Endothelial cell of umbilical vein (primary cell): ENCODE data around the gene COG5. TPM values are rescaled to one million over a fixed set of nuclear protein-coding genes. Genes with fewer than 3 reads are reported as not detected.

Source experiments
- BruUV-seq: library from RNA; stranded (reverse); fragments of 400-500 nt; replicated peaks from 2 replicates; lab custom pipeline; 2021; lab: Mats Ljungman, UMichigan
- CTCF ChIA-PET: fragments of 300-600, 350-600 bp; sonication (Branson Sonifier 250); formaldehyde crosslinking; loops from one replicate; lab custom pipeline; 2021; ENCODE audit warnings: antibody characterized with exemption, inconsistent platforms; lab: Charles Lee
- POLR2A ChIA-PET: fragments of 300-600, 350-600 bp; sonication (Branson Sonifier 250); formaldehyde crosslinking; loops from one replicate; lab custom pipeline; 2021; ENCODE audit warnings: antibody characterized with exemption, inconsistent platforms; lab: Charles Lee
- DNase-seq: peaks from one replicate; pipeline ENCODE4 v3.0.0-alpha.2; 2011; ENCODE audit warnings: low read depth, low spot score
- FAIRE-seq: peaks from 2 replicates; lab custom pipeline; 2011; peaks lifted over from hg19 to GRCh38; lab: Jason Lieb, UNC
- H2AFZ ChIP-seq: 2 replicates; pipeline ENCODE4 v1.6.0; 2012; ENCODE audit warnings: low read depth, low read length, control low read depth, inconsistent platforms
- H3K27ac ChIP-seq: 2 replicates; pipeline ENCODE4 v1.5.1; 2011; ENCODE audit warnings: low read depth, mild to moderate bottlenecking, control low read depth, low read length, moderate library complexity; ENCODE audit not compliant: insufficient read depth
- H3K27me3 ChIP-seq, 2 experiments: 2 replicates each; pipeline versions ENCODE4 v1.6.0 to v1.6.1; 2011; ENCODE audit warnings: low read length in 2 of 2, mixed read lengths in 1 of 2; ENCODE audit not compliant: control insufficient read depth in 2 of 2, insufficient read depth in 2 of 2
- H3K36me3 ChIP-seq, 2 experiments: 2 replicates in 1 of 2; 3 replicates in 1 of 2; pipeline ENCODE4 v1.5.1; 2011; ENCODE audit warnings: low read length in 2 of 2, mild to moderate bottlenecking in 1 of 2, moderate library complexity in 1 of 2; ENCODE audit not compliant: control insufficient read depth in 2 of 2, insufficient read depth in 2 of 2; ENCODE audit errors: extremely low read depth in 1 of 2
- H3K4me1 ChIP-seq: 3 replicates; pipeline ENCODE4 v1.5.1; 2011; ENCODE audit warnings: mild to moderate bottlenecking, low read length; ENCODE audit not compliant: control insufficient read depth, insufficient read depth; ENCODE audit errors: extremely low read depth
- H3K4me2 ChIP-seq: 2 replicates; pipeline ENCODE4 v1.6.1; 2011; ENCODE audit warnings: low read length, control low read depth, mixed read lengths; ENCODE audit not compliant: insufficient read depth
- H3K4me3 ChIP-seq, 3 experiments: fragments of 200-600 bp in 1 of 3; sonication (generic), shearing (Covaris generic) in 1 of 3; replicated peaks in 1 of 3; 2 replicates each; pipeline ENCODE4 v1.5.1; 2011 to 2016; ENCODE audit warnings: control low read depth in 3 of 3, low read length in 3 of 3, mild to moderate bottlenecking in 2 of 3, inconsistent platforms in 1 of 3, low read depth in 1 of 3, moderate library complexity in 1 of 3; ENCODE audit not compliant: insufficient read depth in 1 of 3
- H3K79me2 ChIP-seq: 2 replicates; pipeline ENCODE4 v1.6.0; 2012; ENCODE audit warnings: low read length, inconsistent platforms; ENCODE audit not compliant: control insufficient read depth, insufficient read depth
- H3K9ac ChIP-seq: replicated peaks from 2 replicates; pipeline ENCODE3; 2011; ENCODE audit warnings: low read length, control low read depth; ENCODE audit not compliant: insufficient read depth; ENCODE audit errors: extremely low read depth
- H3K9me1 ChIP-seq: replicated peaks from 3 replicates; pipeline ENCODE4 v1.6.0; 2011; ENCODE audit warnings: mild to moderate bottlenecking, low read length; ENCODE audit not compliant: control insufficient read depth, insufficient read depth; ENCODE audit errors: extremely low read depth
- H3K9me3 ChIP-seq: replicated peaks from 2 replicates; pipeline ENCODE4 v1.5.1; 2012; ENCODE audit warnings: low read length, inconsistent platforms; ENCODE audit not compliant: control insufficient read depth, insufficient read depth
- H4K20me1 ChIP-seq: replicated peaks from 2 replicates; pipeline ENCODE3; 2011; ENCODE audit warnings: mild to moderate bottlenecking, low read length; ENCODE audit not compliant: control insufficient read depth, insufficient read depth; ENCODE audit errors: extremely low read depth
- EZH2 ChIP-seq: IDR thresholded peaks from 2 replicates; pipeline ENCODE4 v1.6.1; 2012; ENCODE audit warnings: borderline replicate concordance, low read depth, mild to moderate bottlenecking, moderate library complexity, low read length, inconsistent platforms; ENCODE audit not compliant: severe bottlenecking
- FOS ChIP-seq: IDR thresholded peaks from 2 replicates; pipeline ENCODE4 v1.6.1; 2011; ENCODE audit warnings: mild to moderate bottlenecking, low read length, moderate library complexity, borderline replicate concordance; ENCODE audit not compliant: insufficient read depth
- GATA2 ChIP-seq: IDR thresholded peaks from 2 replicates; pipeline ENCODE4 v1.7.0; 2011; ENCODE audit warnings: low read depth, mild to moderate bottlenecking, moderate library complexity, mixed read lengths, low read length; ENCODE audit not compliant: insufficient read length, insufficient read depth
- JUN ChIP-seq: IDR thresholded peaks from 2 replicates; pipeline ENCODE4 v1.6.1; 2011; ENCODE audit warnings: borderline replicate concordance, low read depth; ENCODE audit not compliant: insufficient read length, insufficient read depth
- MYC ChIP-seq: IDR thresholded peaks from one replicate; pipeline ENCODE4 v1.6.1; 2011; ENCODE audit warnings: mild to moderate bottlenecking, low read depth, low read length
- POLR2A ChIP-seq: IDR thresholded peaks from 2 replicates; pipeline ENCODE4 v1.6.1; 2012; ENCODE audit warnings: low read depth, mild to moderate bottlenecking, control low read depth, low read length
- POLR2AphosphoS5 ChIP-seq: IDR thresholded peaks from 2 replicates; pipeline ENCODE4 v1.6.1; 2012; ENCODE audit warnings: low read depth, mild to moderate bottlenecking, control low read depth, low read length, moderate library complexity; ENCODE audit not compliant: insufficient read depth
- dilution Hi-C: fragments of 300-500 bp; cut with MboI; formaldehyde crosslinking; loops from one replicate; pipeline ENCODE4 v1.15.0; 2019; ENCODE audit warnings: low sequenced_read_pairs; ENCODE audit not compliant: extremely low pct_ligation_motif_present
- intact Hi-C: fragments of 100-400 bp; cut with micrococcal nuclease; formaldehyde crosslinking; loops from one replicate; pipeline ENCODE4 v1.10.0; 2022
- polyA plus RNA-seq, 4 experiments: library from polyadenylated mRNA; depleted of rRNA in 3 of 4; stranded (reverse) in 3 of 4; unstranded in 1 of 4; fragments of >200 nt; gene quantifications; 2 replicates each; pipeline versions ENCODE4 v1.2.1 to v1.2.3, GENCODE V29; 2011 to 2012; ENCODE audit warnings: missing spikeins in 1 of 4
- total RNA-seq: library from RNA; stranded (reverse); gene quantifications from 2 replicates; pipeline ENCODE4 v1.2.3, GENCODE V29; 2021
- TF ChIP-seq, protein P1 (sequence below): IDR thresholded peaks from 2 replicates; pipeline ENCODE4 v1.6.1; 2011; ENCODE audit not compliant: insufficient read depth, insufficient read length
- TF ChIP-seq, protein P2 (sequence below), 2 donors: IDR thresholded peaks; 1 replicate in 1 of 2; 2 replicates in 1 of 2; pipeline ENCODE4 v1.5.1; 2011; ENCODE audit warnings: low read length in 2 of 2, mild to moderate bottlenecking in 2 of 2, moderate library complexity in 2 of 2, control low read depth in 1 of 2, inconsistent platforms in 1 of 2, low read depth in 1 of 2; ENCODE audit not compliant: insufficient read depth in 1 of 2; ENCODE audit errors: extremely low read depth in 1 of 2

The COG5 gene
- total and polyA plus RNA-seq, 2 donors (not counting 3 experiments of a cell fraction or from before 2014, with no cell fraction given): 18.8 to 45.3 TPM

DNA sequence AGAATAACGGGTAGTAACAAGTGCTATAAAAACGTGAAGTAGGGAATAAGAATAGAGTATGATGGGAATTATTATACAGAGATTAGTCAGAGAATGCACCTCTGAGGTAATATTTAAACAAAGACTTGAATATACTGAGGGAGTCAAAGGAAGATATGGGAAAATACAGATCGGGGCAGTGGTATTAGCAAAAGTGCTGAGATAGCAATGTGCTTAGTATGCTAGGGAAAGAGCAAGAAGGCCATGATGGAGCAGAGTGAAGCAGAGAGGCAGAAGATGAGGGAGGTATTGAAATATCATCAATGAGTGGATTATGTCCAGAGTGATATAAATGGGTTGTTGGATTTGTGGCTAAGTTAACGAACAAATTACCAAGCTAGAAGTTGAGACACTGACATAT lies 190.4 kb downstream of the COG5 start:
- no peak for FAIRE-seq
- intact Hi-C loops: no loop called here
- Histone ChIP-seq H2AFZ (no peak overlapping the region), H3K9me3 (no peaks in the 10 kb centered on the region), H4K20me1 (no peaks in the 10 kb centered on the region), H3K27me3 (no peaks in the 10 kb centered on the region), H3K27ac (no peak overlapping the region), H3K4me2 (no peak overlapping the region), H3K4me3 (no peak overlapping the region), H3K9ac (no peak overlapping the region), H3K36me3 (no peaks in the 10 kb centered on the region), H3K9me1 (no peaks in the 10 kb centered on the region), H3K4me1 (no peaks in the 10 kb centered on the region), H3K79me2 (no peaks in the 10 kb centered on the region)
- ChIA-PET POLR2A (no interaction called here), CTCF (interaction anchor here (1.1 to 2.2 kb wide), 8 partner anchors 8 to 501 kb away, joined by 3 to 12 read pairs (median 4); no protein-coding TSS in a partner anchor)
- dilution Hi-C loops: no loop called here
- no TSS peak for BruUV-seq
- no peak for DNase-seq
- TF ChIP-seq MYC (no peak), JUN (no peak), GATA2 (no peak), POLR2AphosphoS5 (no peak), EZH2 (no peak), FOS (no peak), POLR2A (no peak)
- TF ChIP-seq, protein P1, sequence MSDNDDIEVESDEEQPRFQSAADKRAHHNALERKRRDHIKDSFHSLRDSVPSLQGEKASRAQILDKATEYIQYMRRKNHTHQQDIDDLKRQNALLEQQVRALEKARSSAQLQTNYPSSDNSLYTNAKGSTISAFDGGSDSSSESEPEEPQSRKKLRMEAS: no peak
- TF ChIP-seq, protein P2, sequence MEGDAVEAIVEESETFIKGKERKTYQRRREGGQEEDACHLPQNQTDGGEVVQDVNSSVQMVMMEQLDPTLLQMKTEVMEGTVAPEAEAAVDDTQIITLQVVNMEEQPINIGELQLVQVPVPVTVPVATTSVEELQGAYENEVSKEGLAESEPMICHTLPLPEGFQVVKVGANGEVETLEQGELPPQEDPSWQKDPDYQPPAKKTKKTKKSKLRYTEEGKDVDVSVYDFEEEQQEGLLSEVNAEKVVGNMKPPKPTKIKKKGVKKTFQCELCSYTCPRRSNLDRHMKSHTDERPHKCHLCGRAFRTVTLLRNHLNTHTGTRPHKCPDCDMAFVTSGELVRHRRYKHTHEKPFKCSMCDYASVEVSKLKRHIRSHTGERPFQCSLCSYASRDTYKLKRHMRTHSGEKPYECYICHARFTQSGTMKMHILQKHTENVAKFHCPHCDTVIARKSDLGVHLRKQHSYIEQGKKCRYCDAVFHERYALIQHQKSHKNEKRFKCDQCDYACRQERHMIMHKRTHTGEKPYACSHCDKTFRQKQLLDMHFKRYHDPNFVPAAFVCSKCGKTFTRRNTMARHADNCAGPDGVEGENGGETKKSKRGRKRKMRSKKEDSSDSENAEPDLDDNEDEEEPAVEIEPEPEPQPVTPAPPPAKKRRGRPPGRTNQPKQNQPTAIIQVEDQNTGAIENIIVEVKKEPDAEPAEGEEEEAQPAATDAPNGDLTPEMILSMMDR (IDR thresholded peaks at IDR 0.05; ENCODE audit: extremely low read depth in 1 of 2, insufficient read depth in 1 of 2, low read depth in 1 of 2, low read length in 2 of 2): no peak
